GM18868 (cell line): Measurements from ENCODE around the gene ZFTA.
"Not testable (repeated sequence)": the region's sequence is repeated elsewhere in the genome, so short reads cannot be mapped to it uniquely, and the experiment has no call there.

Source experiments
- ATAC-seq: cut with Tn5 transposase; IDR thresholded peaks from one replicate; pipeline ENCODE4 v1.9.1; 2021; ENCODE audit warnings: mild to moderate bottlenecking, moderate library complexity; ENCODE audit not compliant: unreplicated experiment

ZFTA gene

DNA sequence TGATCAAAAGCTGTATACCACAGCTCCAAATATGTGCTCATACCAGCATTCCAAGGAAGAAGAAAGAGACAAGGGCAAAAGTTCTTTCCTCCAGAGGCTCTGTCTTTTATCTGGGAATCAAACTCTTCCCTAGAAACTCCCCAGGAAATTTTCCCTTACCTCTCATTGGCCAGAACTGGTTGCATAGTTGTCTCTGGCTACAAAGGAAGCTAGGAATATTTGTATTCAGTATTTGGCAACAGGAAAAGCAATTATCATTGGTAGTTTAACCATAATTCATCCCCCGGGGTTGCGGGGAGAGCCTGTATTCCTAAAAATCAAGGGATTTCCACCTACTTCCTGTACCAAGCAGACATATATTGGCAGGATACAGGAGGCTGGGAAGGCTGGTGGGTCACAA is 10.5 kb upstream of the ZFTA start:
- no peak for ATAC-seq

DNA sequence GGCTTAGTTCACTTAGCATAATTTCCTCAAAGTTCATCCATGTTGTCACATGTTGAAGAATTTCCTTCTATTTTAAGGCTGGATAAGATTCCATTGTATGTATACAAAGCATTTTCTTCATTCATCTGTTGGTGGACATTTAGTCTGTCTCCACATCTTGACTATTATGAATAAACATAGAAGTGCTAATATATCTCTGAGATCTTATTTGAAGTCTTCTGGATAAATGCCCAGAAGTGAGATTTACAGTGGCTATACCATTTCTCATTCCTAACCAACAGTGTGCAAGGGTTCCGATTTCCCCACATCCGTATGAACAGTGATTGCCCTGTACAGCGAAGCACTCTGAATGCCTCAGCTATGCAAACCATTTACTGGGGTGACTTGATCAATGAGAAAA is 6.6 kb upstream of the ZFTA start:
- ATAC-seq, result no peak

DNA sequence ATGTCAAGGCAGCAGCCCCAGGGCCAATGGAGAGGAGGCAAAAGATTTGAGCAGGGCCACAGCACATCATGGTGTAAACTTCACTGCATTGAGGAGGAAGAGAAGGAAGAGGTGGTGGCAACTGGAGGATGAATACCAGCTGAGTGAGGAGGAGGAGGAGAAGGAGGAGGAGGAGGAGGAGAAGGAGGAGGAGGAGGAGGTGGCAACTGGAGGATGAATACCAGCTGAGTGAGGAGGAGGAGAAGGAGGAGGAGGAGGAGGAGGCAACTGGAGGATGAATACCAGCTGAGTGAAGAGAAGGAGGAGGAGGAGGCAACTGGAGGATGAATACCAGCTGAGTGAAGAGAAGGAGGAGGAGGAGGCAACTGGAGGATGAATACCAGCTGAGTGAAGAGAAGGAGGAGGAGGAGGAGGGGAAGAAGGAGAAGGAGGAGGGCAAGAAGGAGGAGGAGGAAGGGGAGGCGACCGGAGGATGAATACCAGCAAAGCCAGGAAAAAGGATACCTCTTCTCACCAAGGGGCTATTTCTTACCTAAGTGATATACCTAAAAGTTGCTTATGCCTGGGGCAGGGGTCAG is 3.3 kb upstream of the ZFTA start:
- ATAC-seq, result not testable (repeated sequence)

DNA sequence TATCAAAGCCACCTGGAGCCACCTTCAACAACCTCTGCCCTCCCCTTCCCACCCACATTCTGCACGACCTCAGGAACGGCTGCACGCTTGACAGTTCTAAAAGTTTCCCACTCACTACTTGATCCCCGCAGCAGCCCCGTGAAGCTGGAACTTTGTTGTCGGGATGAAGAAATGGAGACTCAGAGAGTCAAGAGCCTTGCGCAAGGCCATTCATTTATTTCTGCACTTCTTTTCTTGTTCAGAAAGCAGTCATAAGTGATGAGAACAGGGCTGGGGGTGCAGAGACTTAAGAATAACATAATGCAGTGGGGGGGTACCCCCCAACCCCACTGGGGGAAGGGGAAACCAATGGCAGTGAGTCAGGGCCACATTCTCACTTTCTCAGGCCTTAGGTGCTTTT is 2.2 kb upstream of the ZFTA start:
- ATAC-seq, result no peak

DNA sequence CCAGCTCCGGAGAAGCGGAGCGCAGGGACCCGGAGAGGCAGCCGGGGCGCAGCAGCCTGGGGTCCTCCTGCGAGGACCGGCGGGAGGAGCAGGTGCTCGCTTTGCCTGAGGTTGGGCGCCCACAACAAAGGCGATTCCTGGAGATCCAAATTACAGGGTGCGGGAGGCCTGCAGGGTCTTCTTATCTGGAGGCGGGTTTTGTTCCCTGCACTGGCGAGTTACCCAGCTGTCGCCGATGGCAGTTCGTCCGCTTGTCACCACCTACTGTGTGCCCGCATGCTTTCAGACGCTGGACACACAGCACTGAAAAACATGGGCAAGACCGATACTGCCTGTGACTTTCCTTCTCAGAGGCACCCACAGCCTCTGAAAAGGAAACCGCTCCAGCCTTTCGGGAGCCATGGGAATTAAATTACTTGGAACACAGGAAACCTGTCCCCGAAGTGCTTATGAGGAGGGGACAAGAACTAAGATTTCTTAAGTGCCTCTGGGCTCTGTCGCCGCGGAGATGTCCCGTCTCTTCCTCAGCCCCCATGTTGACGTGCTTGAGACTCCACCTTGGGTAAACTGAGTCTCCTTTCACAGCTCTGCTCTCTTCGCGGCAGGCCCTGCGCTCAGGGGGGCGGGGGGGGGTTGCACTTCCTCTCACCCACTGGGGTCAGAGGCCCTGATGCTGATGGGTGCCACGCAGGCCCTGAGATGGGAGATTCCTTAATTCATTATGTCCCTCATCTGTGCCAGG is 1.3 kb upstream of the ZFTA start:
- no peak for ATAC-seq

DNA sequence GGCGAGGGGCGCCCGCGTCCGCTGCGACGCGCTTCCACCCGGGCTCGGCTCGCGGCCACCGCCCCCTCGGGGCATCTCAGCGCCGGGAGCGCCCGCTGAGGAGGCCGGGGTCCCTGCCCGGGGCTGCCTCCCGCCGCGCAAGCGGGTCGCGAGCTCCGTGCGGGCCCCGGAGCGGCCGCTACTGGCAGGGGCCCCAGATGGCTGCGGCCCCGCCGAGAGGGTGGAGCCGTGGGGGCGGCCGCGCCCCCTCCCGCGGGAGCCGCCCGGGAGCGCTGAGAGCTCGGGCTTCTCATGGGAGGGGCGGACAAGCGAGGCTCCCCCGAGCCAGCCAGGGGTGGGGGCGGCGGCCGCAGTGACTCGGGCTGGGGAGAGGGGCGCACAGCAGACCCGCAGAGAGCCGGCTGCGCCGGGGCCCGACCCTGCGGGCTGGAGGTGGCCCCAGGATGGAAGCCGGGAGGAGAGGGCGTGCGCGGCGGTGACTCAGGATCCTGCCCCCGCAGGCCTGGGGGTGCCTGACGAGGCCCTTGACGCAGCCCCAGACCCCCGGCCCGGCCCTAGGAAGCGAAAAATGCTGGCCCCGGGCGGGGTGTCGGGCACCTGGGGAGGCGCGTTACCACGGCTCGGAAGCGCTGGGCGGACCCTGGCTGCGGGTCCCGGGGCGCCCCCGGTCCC is 603 bp upstream of the ZFTA start:
- peak; percentile 47 for ATAC-seq

DNA sequence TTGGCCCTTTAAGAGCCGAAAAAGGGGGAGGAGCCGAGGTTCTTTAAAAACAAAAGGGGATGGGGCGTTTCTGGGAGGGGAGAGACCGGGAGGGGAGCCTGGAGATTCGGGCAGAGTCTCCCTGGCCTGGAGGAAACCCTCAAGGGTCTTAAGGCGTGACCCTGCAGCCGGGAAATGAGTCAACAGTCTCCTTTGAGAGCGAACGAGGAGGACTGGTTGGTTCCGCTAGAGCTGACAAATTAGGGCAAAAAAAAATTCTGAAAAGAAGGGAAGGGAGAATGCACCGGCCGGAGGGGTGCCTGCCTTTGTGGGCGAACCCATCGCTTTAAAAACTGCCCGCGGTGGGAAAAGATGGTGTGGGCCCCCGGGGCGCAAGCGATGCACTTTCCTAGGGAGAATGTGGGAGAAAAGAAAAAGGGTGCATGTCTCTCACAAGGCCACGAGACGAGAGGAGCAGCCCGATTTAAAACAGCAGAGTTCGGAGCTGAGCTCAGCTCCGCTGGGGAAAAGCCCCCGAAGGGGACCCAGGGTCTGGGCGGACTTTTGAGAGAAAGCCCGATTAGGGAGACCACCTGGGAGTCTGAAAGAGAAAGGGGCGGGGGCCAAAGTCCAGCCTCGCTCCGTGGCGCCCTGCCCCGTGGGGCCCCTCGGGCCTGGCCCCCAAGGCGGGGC is 874 bp downstream of the ZFTA start:
- ATAC-seq, result no peak

DNA sequence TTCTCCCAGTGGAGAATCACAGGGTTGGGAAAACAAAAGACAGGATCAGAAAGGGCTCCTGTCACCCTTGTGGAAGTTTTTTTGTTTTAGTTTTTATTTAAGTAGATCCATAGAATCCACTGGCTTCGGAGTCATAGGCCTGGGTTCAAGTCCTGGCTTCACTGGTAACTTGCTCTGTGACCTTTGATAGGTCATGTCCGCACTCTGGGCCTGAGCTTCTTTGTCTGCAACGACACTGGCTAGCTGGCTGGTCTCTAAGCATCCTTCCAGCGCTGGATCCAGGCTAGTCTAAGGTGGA is 1.4 kb downstream of the ZFTA start:
- no peak for ATAC-seq

DNA sequence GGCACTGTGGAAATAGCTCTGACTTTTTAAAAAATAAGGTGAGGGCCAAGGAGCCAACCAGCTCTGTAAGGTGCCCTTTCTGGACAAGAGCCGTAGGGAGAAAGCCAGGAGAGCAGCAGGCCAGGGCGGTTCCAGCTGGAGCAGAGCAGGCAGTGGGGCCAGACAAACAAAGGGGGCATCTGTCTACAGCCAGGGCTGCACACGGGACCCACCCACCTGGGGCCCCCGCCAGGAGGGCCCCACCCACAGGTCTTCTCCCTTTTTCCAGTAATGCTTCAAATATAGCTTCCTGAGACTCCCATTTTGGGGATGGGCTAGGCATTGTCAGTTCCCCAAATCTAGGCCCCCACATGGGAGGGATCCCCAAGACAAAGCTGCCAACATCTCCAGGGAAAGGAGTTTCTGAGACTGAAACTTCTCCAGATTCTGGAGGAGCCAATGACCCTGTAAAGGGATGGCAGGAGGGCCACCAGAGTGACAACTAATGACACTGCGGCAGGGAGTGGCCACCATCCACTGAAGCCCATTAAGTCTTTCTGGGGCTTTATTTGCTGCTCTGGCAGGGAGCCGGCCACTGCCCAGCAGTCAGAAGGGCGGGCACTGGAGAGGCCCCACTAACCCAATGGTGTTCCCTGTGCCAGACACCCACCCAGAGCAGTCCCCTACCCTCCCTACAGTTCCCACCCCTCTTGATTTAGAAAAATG is 1.9 kb downstream of the ZFTA start:
- ATAC-seq, result no peak

DNA sequence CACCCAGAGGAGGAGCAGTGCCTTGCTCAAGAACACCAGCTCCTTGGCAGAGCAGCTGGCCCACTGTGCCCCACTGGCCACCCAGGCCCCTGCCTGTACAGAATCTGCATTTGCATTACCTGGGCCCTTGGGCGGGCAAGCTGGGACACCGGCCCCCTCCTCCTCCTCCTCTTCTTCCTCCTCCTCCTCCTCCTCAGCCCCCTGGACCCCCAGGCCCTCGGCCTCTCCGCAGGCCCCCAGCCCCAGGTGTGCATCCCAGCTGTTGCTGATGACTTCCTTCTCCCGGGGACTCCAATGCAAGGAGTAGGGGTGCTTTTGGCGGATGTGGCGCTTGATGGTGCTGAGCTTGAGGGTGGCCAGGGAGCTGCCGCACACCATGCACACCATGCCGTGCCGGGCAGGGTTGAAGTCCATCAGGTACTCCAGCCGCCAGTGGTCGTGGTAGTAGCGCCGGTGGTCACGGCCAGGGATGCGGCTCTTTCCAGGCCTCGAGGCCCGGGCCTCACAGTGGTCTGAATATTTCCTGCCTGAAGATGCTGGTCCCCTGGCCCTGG is 2.8 kb downstream of the ZFTA start:
- ATAC-seq, result no peak

DNA sequence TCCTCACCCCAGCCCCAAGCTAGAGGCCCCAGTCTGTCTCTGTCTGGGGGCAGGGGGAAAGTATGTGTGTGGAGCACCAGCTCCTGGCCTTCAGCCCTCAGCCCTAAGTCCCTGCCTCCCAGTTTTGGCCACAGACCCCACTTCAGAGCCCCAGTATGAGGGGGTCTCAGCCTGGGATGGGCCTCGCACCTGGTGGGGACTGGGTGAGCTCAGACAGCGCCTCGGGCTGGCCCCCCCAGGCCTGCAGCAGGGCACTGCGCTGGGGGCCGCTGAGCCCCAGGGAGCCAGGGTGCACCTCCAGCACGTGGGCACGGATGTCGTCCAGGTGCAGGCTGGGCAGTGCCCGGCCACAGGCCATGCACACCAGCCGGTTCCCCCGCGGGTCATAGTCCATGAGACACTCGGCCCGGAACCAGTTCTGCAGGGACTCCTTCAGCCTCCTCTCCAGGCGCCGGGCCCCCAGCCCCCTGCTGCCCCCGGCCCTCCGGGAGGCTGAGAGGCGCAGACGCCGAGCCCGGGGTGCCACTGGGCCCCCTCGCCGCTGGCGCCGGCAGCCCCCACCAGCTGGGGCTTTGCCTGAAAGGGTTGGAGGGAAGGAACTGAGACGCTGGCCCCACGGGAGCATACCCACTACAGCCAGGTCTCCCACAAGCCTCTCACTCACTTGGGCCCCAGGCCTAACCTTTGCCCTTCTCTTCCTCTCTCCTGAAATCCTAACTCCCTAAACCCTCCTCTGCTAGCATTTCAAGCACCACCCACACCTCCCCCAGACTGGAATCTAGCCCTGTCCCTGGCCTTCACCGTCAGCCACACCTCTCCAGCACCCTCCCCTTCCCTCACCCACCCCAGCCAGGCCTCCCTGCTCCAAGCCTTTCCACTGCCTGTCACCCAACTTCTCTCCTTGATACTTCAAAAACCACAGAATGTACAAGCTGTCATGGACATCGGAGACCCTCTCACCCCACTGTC is 3.6 kb downstream of the ZFTA start:
- no peak for ATAC-seq

DNA sequence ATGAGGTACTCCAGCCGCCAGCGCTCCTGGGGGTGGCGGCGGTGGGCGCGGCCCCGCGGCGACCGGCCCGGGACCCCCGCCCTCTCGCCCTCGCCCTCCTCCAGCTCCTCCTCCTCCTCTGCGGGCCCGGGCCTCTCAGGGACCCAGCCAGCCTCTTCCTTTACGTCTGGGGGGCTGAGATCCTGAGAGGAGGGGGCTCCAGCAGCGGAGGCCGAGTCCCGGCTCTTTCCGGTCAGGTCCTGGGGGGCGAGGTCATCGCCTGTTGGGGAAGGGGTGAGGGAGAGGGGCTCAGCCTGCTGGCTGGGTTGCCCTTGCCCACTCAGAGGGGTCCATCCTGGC is 4.3 kb downstream of the ZFTA start:
- no peak for ATAC-seq

DNA sequence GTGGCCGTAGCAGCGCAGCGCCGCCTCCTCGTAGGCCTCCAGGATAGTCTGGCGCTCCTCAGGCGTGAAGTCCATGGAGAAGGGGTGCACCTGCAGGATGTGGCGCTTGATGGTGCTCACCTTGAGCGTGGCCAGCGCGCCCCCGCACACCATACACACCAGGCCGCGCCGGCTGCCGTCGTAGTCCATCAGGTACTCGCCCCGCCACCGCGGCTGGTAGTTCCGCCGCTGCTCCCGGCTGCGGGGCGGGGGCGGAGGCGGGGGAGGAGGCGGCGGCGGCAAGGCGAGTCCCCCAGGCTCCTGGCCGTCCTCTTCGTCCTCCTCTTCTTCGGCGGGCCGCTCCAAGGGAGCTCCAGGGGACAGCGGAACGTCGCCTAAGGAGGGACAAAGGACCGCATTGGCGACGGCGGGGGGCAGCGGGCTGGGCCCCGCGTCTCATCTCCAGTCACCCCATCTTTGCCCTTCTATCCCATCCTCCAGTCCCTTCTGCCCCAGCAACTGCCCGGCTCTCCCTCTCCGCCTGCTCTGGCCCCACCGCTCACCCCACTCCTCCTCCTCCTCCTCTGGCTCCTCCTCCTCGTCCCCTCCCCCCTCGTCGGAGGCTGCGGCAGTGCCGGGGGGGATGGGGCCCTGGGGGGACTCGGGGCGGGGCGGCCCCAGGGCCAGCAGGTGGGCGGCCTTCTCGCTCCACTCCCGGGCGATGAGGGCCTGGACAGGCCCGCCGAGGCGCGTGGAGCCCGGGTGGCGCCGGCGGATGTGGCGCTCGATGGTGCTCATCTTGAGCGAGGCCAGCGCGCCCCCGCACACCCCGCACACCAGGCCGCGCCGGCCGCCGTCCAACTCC is 4.9 kb downstream of the ZFTA start:
- ATAC-seq, result no peak

DNA sequence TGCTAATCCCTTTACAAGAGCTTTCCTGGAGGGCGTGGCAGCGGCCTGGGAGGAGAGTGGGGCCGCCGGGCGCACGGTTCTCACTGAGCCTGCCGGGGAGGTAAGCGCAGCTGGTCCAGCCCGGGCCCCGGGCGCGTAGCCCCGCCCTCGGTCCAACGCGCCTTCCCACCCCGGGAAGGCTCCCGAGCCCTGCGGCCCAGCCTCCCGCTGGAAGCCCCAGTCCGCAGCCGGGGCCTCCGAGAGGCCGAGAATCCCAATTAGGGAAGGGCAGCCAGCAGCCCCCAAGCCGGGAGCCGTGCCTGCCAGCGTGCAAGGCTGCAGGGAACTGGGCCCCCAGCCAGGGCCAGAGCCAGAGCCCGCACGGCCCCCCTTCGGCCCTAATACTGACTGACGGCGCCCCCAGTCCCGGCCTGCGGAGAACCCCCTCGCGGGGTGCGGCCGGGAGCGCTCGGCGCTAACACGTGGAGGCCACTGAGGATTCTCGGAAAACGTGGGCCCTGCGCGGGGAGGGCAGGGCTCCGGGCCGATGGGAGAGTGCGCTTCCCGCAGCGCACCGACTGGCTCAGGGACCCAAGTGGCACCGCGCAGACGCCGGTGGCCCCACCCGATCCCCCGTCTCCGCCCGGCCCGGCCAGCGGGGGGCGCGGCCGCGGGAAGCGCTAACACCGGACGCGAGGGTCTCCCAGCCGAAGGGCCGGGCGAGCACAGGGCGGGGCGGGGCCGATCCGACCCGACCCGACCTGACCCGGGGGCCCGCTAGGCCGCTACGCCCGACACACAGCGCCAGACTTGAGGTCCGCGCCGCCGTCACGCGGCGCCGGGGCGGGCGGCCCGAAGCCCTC is 5.7 kb downstream of the ZFTA start:
- ATAC-seq, result no peak

DNA sequence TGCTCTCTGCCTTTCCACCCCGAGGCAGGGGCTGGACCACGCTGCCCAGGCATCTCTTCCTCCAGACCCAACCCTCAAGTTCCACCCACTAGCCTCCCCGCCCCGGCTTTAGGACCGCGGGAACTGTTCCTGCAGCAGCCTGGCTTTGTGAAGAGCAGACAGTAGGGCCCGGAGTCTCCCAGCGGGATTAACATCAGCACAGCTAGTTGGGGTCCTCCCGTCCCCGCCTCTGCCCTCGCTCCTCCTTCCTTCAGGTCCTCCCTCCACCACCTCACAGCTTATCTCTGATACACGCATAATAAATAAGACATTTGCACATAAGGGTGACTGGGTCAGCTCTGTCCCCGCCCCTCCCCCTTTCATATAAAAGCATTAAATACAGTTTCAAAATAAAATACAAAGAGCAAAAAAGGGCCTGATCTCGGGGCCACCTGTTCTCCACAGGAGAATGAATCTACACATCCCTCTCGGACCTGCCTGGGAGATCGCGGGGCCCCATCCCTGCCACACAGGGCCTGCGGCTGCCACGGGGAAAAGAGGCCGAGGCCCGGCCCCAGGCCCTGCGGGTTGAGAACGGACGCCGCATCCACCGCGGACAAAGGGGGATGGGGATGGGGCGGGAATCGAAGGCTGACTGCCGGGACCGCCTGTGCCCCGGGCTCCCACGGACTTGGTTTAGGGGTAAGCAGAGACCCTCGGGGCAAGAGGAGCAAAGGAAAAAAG is 6.5 kb downstream of the ZFTA start:
- no peak for ATAC-seq

DNA sequence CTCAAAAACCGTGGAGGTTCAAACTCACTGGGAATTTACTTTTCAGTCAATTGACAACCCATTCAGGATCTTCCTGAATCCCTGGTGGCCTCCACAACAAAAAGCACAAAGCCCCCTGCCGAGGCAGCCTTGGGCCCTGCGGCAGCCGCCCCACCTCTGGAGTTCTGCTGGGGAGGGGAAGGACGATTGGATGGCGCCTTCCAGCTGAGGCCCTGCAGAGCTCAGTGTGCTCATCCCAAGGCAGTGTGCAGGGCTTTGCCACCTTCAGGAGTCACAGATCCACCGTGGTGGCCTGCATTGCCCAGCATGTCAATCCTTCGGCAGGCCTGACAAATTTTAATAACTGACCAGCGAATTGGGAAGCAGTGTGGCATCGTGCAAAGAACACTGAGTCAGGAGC is 7.4 kb downstream of the ZFTA start:
- ATAC-seq, result no peak

DNA sequence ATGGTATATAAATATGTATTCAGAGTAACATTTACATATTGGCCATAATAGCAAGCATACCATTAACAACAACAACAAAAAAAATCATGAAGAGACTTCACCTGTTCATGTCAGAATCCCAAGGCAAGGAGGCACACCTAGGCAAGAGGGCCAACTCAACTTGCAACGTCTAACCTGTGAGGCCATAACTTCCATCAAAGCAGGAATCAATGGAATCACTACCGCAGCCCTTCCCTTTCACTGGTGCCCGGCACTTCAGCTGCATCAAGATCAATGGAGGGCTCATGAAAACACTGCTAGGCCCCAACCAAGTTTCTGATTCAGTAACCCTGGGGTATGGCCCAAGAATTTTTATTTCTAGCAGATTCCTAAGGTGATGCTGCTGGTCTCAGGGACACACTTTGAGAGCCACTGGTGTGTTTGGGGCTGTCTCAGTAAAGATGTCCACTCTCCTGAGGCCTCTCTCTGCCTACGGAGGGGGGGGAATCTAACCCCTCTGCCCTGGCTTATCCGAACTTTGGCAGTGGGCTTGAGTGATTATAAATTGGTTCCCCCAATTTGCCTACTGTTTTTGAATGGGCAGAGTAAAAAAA is 8.0 kb downstream of the ZFTA start:
- ATAC-seq, result no peak
